Measurements from ENCODE around the gene CPNE7. TPM values are rescaled to one million over a fixed set of nuclear protein-coding genes. Genes with fewer than 3 reads are reported as not detected.
A peak's percentile ranks its signal among the peaks of the same experiment; 100 is the strongest.
"Not testable (repeated sequence)": the region's sequence is repeated elsewhere in the genome, so short reads cannot be mapped to it uniquely, and the experiment has no call there.

The CPNE7 gene
- total RNA-seq, 1 experiment from 2014 or later = not detected

GRCh38 chr16:89621698-89622409 is 46.3 kb downstream of the CPNE7 start:
- Histone ChIP-seq H3K9me3 (replicated peaks) (no peaks in the 10 kb centered on the region), H3K4me3 (no peak overlapping the region), H3K27me3 (peaks cover 4% of the 10 kb centered on the region)

GRCh38 chr16:89623511-89624261 is 48.1 kb downstream of the CPNE7 start:
- no peak for DNase-seq
- no peaks in the 10 kb centered on the region for H3K36me3 ChIP-seq
- H3K27me3 ChIP-seq = peaks cover 4% of the 10 kb centered on the region
- no peak overlapping the region for H3K27ac ChIP-seq
- H3K4me3 ChIP-seq = no peak overlapping the region
- no peaks in the 10 kb centered on the region for H3K9me3 ChIP-seq (replicated peaks)
- peaks cover 5% of the 10 kb centered on the region; the same call in 1 of the 2 replicates for H3K4me1 ChIP-seq

More at GRCh38 chr16:89621698-89622409, 46.3 kb downstream of the CPNE7 start:
- H3K4me1 ChIP-seq = peaks cover 5% of the 10 kb centered on the region; the same call in 1 of the 2 replicates
- H3K27ac ChIP-seq = no peak overlapping the region
- DNase-seq = no peak
- H3K36me3 ChIP-seq = no peaks in the 10 kb centered on the region

GRCh38 chr16:89624777-89625761 is 49.5 kb downstream of the CPNE7 start:
- no peak overlapping the region for H3K4me3 ChIP-seq
- no peak for DNase-seq
- H3K9me3 ChIP-seq (replicated peaks) = no peaks in the 10 kb centered on the region; the same call in 1 of the 2 replicates
- H3K27me3 ChIP-seq = peaks cover 4% of the 10 kb centered on the region
- no peaks in the 10 kb centered on the region for H3K36me3 ChIP-seq
- H3K27ac ChIP-seq = no peak overlapping the region
- H3K4me1 ChIP-seq = peaks cover 1% of the 10 kb centered on the region; the same call in 1 of the 2 replicates

- Histone ChIP-seq H3K9me3 (replicated peaks) (no peaks in the 10 kb centered on the region; the same call in 1 of the 2 replicates), H3K27me3 (peaks cover 36% of the 10 kb centered on the region), H3K27ac (no peak overlapping the region)
Observed at GRCh38 chr16:89629827-89630610, 54.5 kb downstream of the CPNE7 start.

GRCh38 chr16:89633064-89633631 is 57.6 kb downstream of the CPNE7 start:
- Histone ChIP-seq H3K9me3 (replicated peaks) (no peaks in the 10 kb centered on the region; the same call in 1 of the 2 replicates), H3K4me1 (peaks cover 17% of the 10 kb centered on the region), H3K4me3 (no peak overlapping the region), H3K36me3 (no peaks in the 10 kb centered on the region), H3K27ac (no peak overlapping the region), H3K27me3 (peaks cover 41% of the 10 kb centered on the region)
- no peak for DNase-seq

More at GRCh38 chr16:89629827-89630610, 54.5 kb downstream of the CPNE7 start:
- no peak for DNase-seq
- Histone ChIP-seq H3K36me3 (no peaks in the 10 kb centered on the region), H3K4me1 (peaks cover 17% of the 10 kb centered on the region), H3K4me3 (no peak overlapping the region)

GRCh38 chr16:89634463-89635385 is 59.2 kb downstream of the CPNE7 start:
- DNase-seq; H3K9me3 ChIP-seq (replicated peaks); H3K27ac ChIP-seq; H3K36me3 ChIP-seq; H3K4me3 ChIP-seq: not testable (repeated sequence)
- peaks cover 17% of the 10 kb centered on the region for H3K4me1 ChIP-seq
- H3K27me3 ChIP-seq = peaks cover 41% of the 10 kb centered on the region

GRCh38 chr16:89636663-89637062 is 61.1 kb downstream of the CPNE7 start:
- Histone ChIP-seq H3K27ac (no peak overlapping the region), H3K27me3 (peaks cover 31% of the 10 kb centered on the region), H3K4me1 (peaks cover 13% of the 10 kb centered on the region), H3K4me3 (no peak overlapping the region), H3K9me3 (replicated peaks) (no peaks in the 10 kb centered on the region), H3K36me3 (no peaks in the 10 kb centered on the region)
- no peak for DNase-seq

- Histone ChIP-seq H3K36me3 (no peaks in the 10 kb centered on the region), H3K9me3 (replicated peaks) (no peaks in the 10 kb centered on the region), H3K4me3 (no peak overlapping the region), H3K27me3 (peaks cover 24% of the 10 kb centered on the region), H3K4me1 (peaks cover 6% of the 10 kb centered on the region), H3K27ac (no peak overlapping the region)
- no peak for DNase-seq
Observed at GRCh38 chr16:89637379-89637778, 61.8 kb downstream of the CPNE7 start.

GRCh38 chr16:89638455-89638854 is 62.9 kb downstream of the CPNE7 start:
- H3K9me3 ChIP-seq (replicated peaks) = no peaks in the 10 kb centered on the region
- H3K4me3 ChIP-seq = no peak overlapping the region
- no peaks in the 10 kb centered on the region for H3K36me3 ChIP-seq
- H3K27ac ChIP-seq = no peak overlapping the region
- H3K27me3 ChIP-seq = peaks cover 13% of the 10 kb centered on the region
- no peak for DNase-seq
- 0 out of 2 replicates have a peak, but pooled peaks cover 2% of the 10 kb centered on the region for H3K4me1 ChIP-seq

- H3K27me3 ChIP-seq = peaks cover 5% of the 10 kb centered on the region
- 0 out of 2 replicates have a peak, but pooled peaks cover 2% of the 10 kb centered on the region for H3K4me1 ChIP-seq
- no peak overlapping the region for H3K4me3 ChIP-seq
- H3K9me3 ChIP-seq (replicated peaks) = no peaks in the 10 kb centered on the region
- DNase-seq = no peak
- no peaks in the 10 kb centered on the region for H3K36me3 ChIP-seq
- H3K27ac ChIP-seq = no peak overlapping the region
Observed at GRCh38 chr16:89639385-89639784, 63.8 kb downstream of the CPNE7 start.

- DNase-seq = no peak
- Histone ChIP-seq H3K36me3 (peaks cover 12% of the 10 kb centered on the region), H3K4me3 (peak overlapping the region; percentile 54), H3K4me1 (0 out of 2 replicates have a peak, but pooled peaks cover 2% of the 10 kb centered on the region), H3K27ac (no peak overlapping the region), H3K9me3 (replicated peaks) (no peaks in the 10 kb centered on the region), H3K27me3 (no peaks in the 10 kb centered on the region)
Observed at GRCh38 chr16:89641458-89642119, 66.0 kb downstream of the CPNE7 start.

- DNase-seq = no peak
- no peaks in the 10 kb centered on the region for H3K27me3 ChIP-seq
- H3K36me3 ChIP-seq = peaks cover 17% of the 10 kb centered on the region
- no peak overlapping the region for H3K27ac ChIP-seq
- H3K9me3 ChIP-seq (replicated peaks) = no peaks in the 10 kb centered on the region
- no peak overlapping the region for H3K4me3 ChIP-seq
- 0 out of 2 replicates have a peak, but pooled peaks cover 2% of the 10 kb centered on the region for H3K4me1 ChIP-seq
Observed at GRCh38 chr16:89642574-89642973, 67.0 kb downstream of the CPNE7 start.

Measured in SJCRH30 (cell line).